ENCODE results near the gene CCDC12. TPM values are rescaled to one million over a fixed set of nuclear protein-coding genes. Genes with fewer than 3 reads are reported as not detected.

The CCDC12 gene
- total and polyA plus RNA-seq, 9 of the 15 experiments (the other 6 are each of a cell fraction or from before 2014, with no cell fraction given) = 8.9 to 201 (median 86.9) TPM

DNA sequence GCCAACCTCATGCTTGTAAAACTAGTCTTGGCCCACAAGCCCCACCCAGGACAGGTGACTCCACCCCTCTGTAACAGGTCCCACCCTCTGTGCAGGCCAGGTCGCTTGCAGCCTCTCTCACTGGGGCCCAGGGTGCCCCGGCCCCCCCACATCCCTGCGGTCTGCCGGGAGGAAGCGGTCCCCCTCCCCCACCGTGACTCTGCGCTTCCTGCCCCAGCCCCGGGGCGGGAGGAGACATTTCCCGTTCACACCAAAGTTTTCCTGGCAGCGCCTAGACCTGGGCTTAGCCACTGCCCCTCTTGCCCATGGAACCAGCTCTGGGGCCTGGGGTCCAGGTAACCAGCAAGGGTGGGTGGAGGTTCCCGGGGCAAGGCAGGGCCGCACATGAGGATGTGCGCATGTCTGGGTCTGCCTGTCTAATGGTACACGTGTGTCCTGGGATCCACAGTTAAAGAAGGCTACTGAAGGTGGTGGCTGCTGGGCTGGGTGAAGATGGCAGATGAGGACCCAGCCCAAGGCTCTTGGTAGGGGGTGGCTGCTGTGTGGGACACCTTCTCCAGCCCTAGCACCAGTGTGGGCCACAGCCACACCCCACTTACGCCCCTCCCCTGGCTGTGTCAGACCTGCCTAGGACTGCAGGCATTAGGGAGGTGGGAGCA lies 11.3 kb upstream of the CCDC12 start (continued):
- TF ChIP-seq, protein P1, sequence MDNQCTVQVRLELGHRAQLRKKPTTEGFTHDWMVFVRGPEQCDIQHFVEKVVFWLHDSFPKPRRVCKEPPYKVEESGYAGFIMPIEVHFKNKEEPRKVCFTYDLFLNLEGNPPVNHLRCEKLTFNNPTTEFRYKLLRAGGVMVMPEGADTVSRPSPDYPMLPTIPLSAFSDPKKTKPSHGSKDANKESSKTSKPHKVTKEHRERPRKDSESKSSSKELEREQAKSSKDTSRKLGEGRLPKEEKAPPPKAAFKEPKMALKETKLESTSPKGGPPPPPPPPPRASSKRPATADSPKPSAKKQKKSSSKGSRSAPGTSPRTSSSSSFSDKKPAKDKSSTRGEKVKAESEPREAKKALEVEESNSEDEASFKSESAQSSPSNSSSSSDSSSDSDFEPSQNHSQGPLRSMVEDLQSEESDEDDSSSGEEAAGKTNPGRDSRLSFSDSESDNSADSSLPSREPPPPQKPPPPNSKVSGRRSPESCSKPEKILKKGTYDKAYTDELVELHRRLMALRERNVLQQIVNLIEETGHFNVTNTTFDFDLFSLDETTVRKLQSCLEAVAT (IDR thresholded peaks at IDR 0.05) = peak; percentile 49 to 97; a peak in 3 of 4 replicates
- TF ChIP-seq SP1 (CRISPR knock-in tag; IDR thresholded peaks at IDR 0.05) = peak; percentile 93
- no peak for TF ChIP-seq ZNF232 (CRISPR knock-in tag; IDR thresholded peaks at IDR 0.05)
- no peak for TF ChIP-seq BMI1 (IDR thresholded peaks at IDR 0.05; ENCODE audit: low read length)
- TF ChIP-seq ETV5 (CRISPR knock-in tag; IDR thresholded peaks at IDR 0.05; ENCODE audit: low read depth) = peak; percentile 97
- TF ChIP-seq TBL1XR1 (IDR thresholded peaks at IDR 0.05; ENCODE audit: low read length in 2 of 2) = peak; percentile 74 to 78
- TF ChIP-seq, protein P2, sequence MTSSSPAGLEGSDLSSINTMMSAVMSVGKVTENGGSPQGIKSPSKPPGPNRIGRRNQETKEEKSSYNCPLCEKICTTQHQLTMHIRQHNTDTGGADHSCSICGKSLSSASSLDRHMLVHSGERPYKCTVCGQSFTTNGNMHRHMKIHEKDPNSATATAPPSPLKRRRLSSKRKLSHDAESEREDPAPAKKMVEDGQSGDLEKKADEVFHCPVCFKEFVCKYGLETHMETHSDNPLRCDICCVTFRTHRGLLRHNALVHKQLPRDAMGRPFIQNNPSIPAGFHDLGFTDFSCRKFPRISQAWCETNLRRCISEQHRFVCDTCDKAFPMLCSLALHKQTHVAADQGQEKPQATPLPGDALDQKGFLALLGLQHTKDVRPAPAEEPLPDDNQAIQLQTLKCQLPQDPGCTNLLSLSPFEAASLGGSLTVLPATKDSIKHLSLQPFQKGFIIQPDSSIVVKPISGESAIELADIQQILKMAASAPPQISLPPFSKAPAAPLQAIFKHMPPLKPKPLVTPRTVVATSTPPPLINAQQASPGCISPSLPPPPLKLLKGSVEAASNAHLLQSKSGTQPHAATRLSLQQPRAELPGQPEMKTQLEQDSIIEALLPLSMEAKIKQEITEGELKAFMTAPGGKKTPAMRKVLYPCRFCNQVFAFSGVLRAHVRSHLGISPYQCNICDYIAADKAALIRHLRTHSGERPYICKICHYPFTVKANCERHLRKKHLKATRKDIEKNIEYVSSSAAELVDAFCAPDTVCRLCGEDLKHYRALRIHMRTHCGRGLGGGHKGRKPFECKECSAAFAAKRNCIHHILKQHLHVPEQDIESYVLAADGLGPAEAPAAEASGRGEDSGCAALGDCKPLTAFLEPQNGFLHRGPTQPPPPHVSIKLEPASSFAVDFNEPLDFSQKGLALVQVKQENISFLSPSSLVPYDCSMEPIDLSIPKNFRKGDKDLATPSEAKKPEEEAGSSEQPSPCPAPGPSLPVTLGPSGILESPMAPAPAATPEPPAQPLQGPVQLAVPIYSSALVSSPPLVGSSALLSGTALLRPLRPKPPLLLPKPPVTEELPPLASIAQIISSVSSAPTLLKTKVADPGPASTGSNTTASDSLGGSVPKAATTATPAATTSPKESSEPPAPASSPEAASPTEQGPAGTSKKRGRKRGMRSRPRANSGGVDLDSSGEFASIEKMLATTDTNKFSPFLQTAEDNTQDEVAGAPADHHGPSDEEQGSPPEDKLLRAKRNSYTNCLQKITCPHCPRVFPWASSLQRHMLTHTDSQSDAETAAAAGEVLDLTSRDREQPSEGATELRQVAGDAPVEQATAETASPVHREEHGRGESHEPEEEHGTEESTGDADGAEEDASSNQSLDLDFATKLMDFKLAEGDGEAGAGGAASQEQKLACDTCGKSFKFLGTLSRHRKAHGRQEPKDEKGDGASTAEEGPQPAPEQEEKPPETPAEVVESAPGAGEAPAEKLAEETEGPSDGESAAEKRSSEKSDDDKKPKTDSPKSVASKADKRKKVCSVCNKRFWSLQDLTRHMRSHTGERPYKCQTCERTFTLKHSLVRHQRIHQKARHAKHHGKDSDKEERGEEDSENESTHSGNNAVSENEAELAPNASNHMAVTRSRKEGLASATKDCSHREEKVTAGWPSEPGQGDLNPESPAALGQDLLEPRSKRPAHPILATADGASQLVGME (CRISPR knock-in tag; IDR thresholded peaks at IDR 0.05) = 0 out of 2 replicates have a peak, but pooled peaks have one; percentile 54
- TF ChIP-seq, protein P3, sequence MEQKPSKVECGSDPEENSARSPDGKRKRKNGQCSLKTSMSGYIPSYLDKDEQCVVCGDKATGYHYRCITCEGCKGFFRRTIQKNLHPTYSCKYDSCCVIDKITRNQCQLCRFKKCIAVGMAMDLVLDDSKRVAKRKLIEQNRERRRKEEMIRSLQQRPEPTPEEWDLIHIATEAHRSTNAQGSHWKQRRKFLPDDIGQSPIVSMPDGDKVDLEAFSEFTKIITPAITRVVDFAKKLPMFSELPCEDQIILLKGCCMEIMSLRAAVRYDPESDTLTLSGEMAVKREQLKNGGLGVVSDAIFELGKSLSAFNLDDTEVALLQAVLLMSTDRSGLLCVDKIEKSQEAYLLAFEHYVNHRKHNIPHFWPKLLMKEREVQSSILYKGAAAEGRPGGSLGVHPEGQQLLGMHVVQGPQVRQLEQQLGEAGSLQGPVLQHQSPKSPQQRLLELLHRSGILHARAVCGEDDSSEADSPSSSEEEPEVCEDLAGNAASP (IDR thresholded peaks at IDR 0.05) = 0 out of 2 replicates have a peak, but pooled peaks have one; percentile 57
- peak in 1 of 2 experiments; percentile 91; a peak in 2 of 4 replicates for TF ChIP-seq NONO (IDR thresholded peaks at IDR 0.05; ENCODE audit: low read depth in 2 of 2, low read length in 1 of 2)
